OCI-M2 (cell line): Measurements from ENCODE around the gene GRAP.

ENCODE experiments used
- DNase-seq: peaks from one replicate; lab custom pipeline; 2025; ENCODE audit not compliant: unreplicated experiment; lab: John Stamatoyannopoulos, UW

The GRAP gene

GRCh38 chr17:18987230-18987610 lies 59.5 kb downstream of the GRAP start:
- DNase-seq: no peak

GRCh38 chr17:18986541-18987229 lies 60.1 kb downstream of the GRAP start:
- no peak for DNase-seq

- no peak for DNase-seq
These were observed 61.3 kb downstream of the GRAP start for GRCh38 chr17:18985475-18985874.

GRCh38 chr17:18984273-18985114 lies 62.3 kb downstream of the GRAP start:
- no peak for DNase-seq

- no peak for DNase-seq
These were observed 64.9 kb downstream of the GRAP start for GRCh38 chr17:18981642-18982424.

- no peak for DNase-seq
These were observed 65.5 kb downstream of the GRAP start for GRCh38 chr17:18981335-18981641.

GRCh38 chr17:18980682-18981334 lies 65.9 kb downstream of the GRAP start:
- no peak for DNase-seq

GRCh38 chr17:18978655-18979054 lies 68.1 kb downstream of the GRAP start:
- no peak for DNase-seq

GRCh38 chr17:18978050-18978449 lies 68.7 kb downstream of the GRAP start:
- DNase-seq: no peak

GRCh38 chr17:18977646-18978045 lies 69.1 kb downstream of the GRAP start:
- no peak for DNase-seq

- DNase-seq: no peak
These were observed 69.7 kb downstream of the GRAP start for GRCh38 chr17:18977021-18977420.

- no peak for DNase-seq
These were observed 70.6 kb downstream of the GRAP start for GRCh38 chr17:18976201-18976600.

- no peak for DNase-seq
These were observed 71.2 kb downstream of the GRAP start for GRCh38 chr17:18975597-18975996.

GRCh38 chr17:18974407-18975149 lies 72.2 kb downstream of the GRAP start:
- no peak for DNase-seq

GRCh38 chr17:18971801-18972200 lies 75.0 kb downstream of the GRAP start:
- no peak for DNase-seq
